ENCODE results near the gene EPS8L3. TPM values are rescaled to one million over a fixed set of nuclear protein-coding genes. Genes with fewer than 3 reads are reported as not detected.
"Not testable (repeated sequence)": the region's sequence is repeated elsewhere in the genome, so short reads cannot be mapped to it uniquely, and the experiment has no call there.

Gene EPS8L3
- polyA plus RNA-seq, 4 donors, result 167 to 736 (median 401) TPM

DNA sequence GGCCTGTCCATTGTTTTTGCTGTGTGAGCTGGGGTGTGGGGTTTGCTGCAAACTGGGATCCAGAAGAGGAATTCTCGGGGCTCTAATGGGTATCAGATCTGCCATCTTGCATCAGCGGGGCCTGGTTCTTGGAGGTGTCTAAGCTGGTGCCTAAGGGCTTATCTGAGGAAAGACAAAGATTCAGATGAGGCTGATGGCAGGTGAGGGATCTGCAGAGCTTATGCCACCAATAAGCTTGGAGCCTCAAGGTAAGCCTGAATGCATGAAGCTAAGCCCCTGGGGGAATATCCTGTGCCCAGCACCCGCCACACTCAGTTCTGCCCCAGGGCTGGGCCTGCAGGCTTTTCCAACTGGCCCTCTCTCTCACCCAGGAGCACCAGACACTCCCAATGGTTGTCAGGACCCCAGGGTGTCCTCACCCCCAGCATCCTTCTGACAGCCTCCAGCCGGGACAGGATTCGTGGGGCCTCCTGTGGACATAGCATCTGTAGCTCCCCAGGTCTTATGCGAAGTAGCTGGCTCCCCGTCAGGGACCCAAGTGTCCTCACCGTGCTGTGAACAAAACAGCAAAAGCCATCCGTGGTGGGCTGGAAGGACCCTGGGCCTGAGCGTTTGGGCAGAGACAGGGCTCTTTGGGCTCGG lies 13.4 kb downstream of the EPS8L3 start:
- WGBS, 3 donors, result 89 to 94% (median 92%) methylated on average over 11 of the region's 11 CpGs
- FAIRE-seq (no peak), DNase-seq (no peak)
- Histone ChIP-seq H3K27ac (ENCODE audit: low read depth in 1 of 3, low read length in 2 of 3) (no peak overlapping the region), H3K4me3 (ENCODE audit: low read depth in 1 of 3, low read length in 3 of 3) (no peak overlapping the region), H3K9me3 (ENCODE audit: control insufficient read depth in 2 of 2, insufficient read depth in 1 of 2, low read depth in 1 of 2, low read length in 1 of 2) (peaks cover 0 to 24% of the 10 kb centered on the region in 2 donors), H3K36me3 (ENCODE audit: control insufficient read depth in 3 of 3, insufficient read depth in 2 of 3, low read depth in 1 of 3, low read length in 3 of 3) (peaks cover 7 to 54% (median 41%) of the 10 kb centered on the region in 3 donors), H3K27me3 (ENCODE audit: control insufficient read depth in 3 of 3, insufficient read depth in 3 of 3, low read length in 3 of 3) (no peaks in the 10 kb centered on the region), H3K4me1 (ENCODE audit: control insufficient read depth in 3 of 3, insufficient read depth in 2 of 3, low read depth in 1 of 3, low read length in 2 of 3) (no peaks in the 10 kb centered on the region)

DNA sequence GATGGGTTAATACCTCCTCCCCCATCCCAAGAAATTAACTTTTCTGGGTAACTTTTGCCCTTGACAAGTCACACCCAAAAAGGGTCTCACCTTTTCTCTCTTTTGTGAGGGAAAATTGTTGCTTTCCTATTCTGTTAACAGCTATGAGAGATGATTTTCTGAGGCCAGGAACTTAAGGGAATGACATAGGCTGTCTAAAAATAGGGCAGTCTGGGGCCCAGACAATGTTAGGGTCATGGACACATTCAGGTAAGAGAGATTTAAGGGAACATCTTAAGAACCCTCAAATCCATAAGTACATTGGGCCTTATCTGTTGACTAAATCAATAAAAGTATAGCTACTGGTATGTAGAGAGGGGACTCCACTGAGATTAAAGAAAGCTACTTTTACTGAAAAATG lies 14.5 kb downstream of the EPS8L3 start:
- peaks cover 7 to 50% (median 39%) of the 10 kb centered on the region in 3 donors for H3K36me3 ChIP-seq (ENCODE audit: control insufficient read depth in 3 of 3, insufficient read depth in 2 of 3, low read depth in 1 of 3, low read length in 3 of 3)
- FAIRE-seq, result no peak
- no peaks in the 10 kb centered on the region for H3K27me3 ChIP-seq (ENCODE audit: control insufficient read depth in 3 of 3, insufficient read depth in 3 of 3, low read length in 3 of 3)
- no peak overlapping the region for H3K4me3 ChIP-seq (ENCODE audit: low read depth in 1 of 3, low read length in 3 of 3)
- H3K9me3 ChIP-seq (ENCODE audit: control insufficient read depth in 2 of 2, insufficient read depth in 1 of 2, low read depth in 1 of 2, low read length in 1 of 2), result peaks cover 0 to 24% of the 10 kb centered on the region in 2 donors
- DNase-seq, result no peak
- no peaks in the 10 kb centered on the region for H3K4me1 ChIP-seq (ENCODE audit: control insufficient read depth in 3 of 3, insufficient read depth in 2 of 3, low read depth in 1 of 3, low read length in 2 of 3)
- H3K27ac ChIP-seq (ENCODE audit: low read depth in 1 of 3, low read length in 2 of 3), result no peak overlapping the region

- not testable (repeated sequence) for H3K4me3 ChIP-seq (ENCODE audit: low read depth in 1 of 3, low read length in 3 of 3)
Observed at GRCh38 chr1:109748311-109748710, 15.4 kb downstream of the EPS8L3 start.

DNA sequence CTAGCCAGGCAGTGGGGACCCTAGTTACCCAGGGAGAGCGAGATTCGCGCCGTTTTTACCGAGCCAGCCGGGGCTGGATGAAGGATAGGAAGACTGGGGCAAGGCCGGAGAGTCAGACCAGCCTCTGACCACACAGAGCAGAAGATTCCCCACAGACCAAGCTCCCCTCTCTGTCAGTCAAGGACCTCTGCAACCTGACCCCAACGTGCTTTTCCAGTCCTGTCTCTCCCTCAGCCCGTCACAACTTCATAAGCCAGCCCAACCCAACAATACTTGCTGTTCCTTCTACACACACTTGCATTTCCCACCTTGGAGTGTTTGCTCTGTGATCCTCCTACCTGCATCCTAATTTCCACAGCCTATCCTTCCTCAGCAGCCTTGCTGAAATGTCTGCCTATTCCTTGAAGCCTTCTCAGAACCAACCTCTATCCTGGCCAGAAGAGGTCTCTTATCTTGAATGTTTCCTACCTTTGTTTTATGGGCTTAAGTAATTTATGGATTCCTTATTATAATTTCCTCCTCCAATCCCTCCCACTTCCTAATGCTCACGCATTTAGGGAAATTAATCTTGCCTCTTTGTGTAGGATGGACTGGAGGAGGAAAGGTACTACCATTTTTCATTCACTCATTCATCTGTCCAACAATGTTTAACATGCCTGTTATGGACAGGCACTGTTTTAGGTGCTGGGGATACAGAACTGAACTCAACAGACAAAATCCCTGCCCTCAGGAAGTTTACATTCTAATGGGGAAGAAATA lies 22.9 kb downstream of the EPS8L3 start, which contains the start of gene GSTM3:
GSTM3 (minus strand) TSS at position 424 of the 759 bp plus-strand sequence. CDS start 751 bp downstream, outside the sequence.
- FAIRE-seq, result no peak
- Histone ChIP-seq H3K27me3 (ENCODE audit: control insufficient read depth in 3 of 3, insufficient read depth in 3 of 3, low read length in 3 of 3) (no peaks in the 10 kb centered on the region), H3K9me3 (ENCODE audit: control insufficient read depth in 2 of 2, insufficient read depth in 1 of 2, low read depth in 1 of 2, low read length in 1 of 2) (no peaks in the 10 kb centered on the region), H3K36me3 (ENCODE audit: control insufficient read depth in 3 of 3, insufficient read depth in 2 of 3, low read depth in 1 of 3, low read length in 3 of 3) (peaks cover 0 to 12% (median 3%) of the 10 kb centered on the region in 3 donors), H3K4me3 (ENCODE audit: low read depth in 1 of 3, low read length in 3 of 3) (peak within 1 kb of the TSS; percentile 43 to 90 (median 59)), H3K27ac (ENCODE audit: low read depth in 1 of 3, low read length in 2 of 3) (peak within 1 kb of the TSS in 2 of 3 donors; percentile 59 to 87), H3K4me1 (ENCODE audit: control insufficient read depth in 3 of 3, insufficient read depth in 2 of 3, low read depth in 1 of 3, low read length in 2 of 3) (peaks cover 1 to 20% (median 2%) of the 10 kb centered on the region in 3 donors)
- DNase-seq, result peak in 1 of 2 donors; percentile 57
- 4 to 12% (median 8%) methylated on average over 10 of the region's 10 CpGs for WGBS, 3 donors

More at GRCh38 chr1:109748311-109748710, 15.4 kb downstream of the EPS8L3 start:
- not testable (repeated sequence) for DNase-seq; FAIRE-seq; H3K27me3 ChIP-seq (ENCODE audit: control insufficient read depth in 3 of 3, insufficient read depth in 3 of 3, low read length in 3 of 3); H3K4me1 ChIP-seq (ENCODE audit: control insufficient read depth in 3 of 3, insufficient read depth in 2 of 3, low read depth in 1 of 3, low read length in 2 of 3); H3K27ac ChIP-seq (ENCODE audit: low read depth in 1 of 3, low read length in 2 of 3)
- Histone ChIP-seq H3K9me3 (ENCODE audit: control insufficient read depth in 2 of 2, insufficient read depth in 1 of 2, low read depth in 1 of 2, low read length in 1 of 2) (peaks cover 0 to 24% of the 10 kb centered on the region in 2 donors), H3K36me3 (ENCODE audit: control insufficient read depth in 3 of 3, insufficient read depth in 2 of 3, low read depth in 1 of 3, low read length in 3 of 3) (peaks cover 7 to 47% (median 30%) of the 10 kb centered on the region in 3 donors)
- 88 to 93% (median 93%) methylated on average over 6 to 10 of the region's 10 CpGs for WGBS, 3 donors

GRCh38 chr1:109739738-109740614 lies 23.7 kb downstream of the EPS8L3 start:
- H3K4me3 ChIP-seq (ENCODE audit: low read depth in 1 of 3, low read length in 3 of 3), result peak overlapping the region; percentile 43 to 90 (median 59)
- DNase-seq (peak; percentile 85 to 94), FAIRE-seq (no peak)
- peak overlapping the region in 2 of 3 donors; percentile 59 to 87 for H3K27ac ChIP-seq (ENCODE audit: low read depth in 1 of 3, low read length in 2 of 3)
- no peaks in the 10 kb centered on the region for H3K9me3 ChIP-seq (ENCODE audit: control insufficient read depth in 2 of 2, insufficient read depth in 1 of 2, low read depth in 1 of 2, low read length in 1 of 2)
- H3K27me3 ChIP-seq (ENCODE audit: control insufficient read depth in 3 of 3, insufficient read depth in 3 of 3, low read length in 3 of 3), result no peaks in the 10 kb centered on the region
- peaks cover 1 to 20% (median 2%) of the 10 kb centered on the region in 3 donors for H3K4me1 ChIP-seq (ENCODE audit: control insufficient read depth in 3 of 3, insufficient read depth in 2 of 3, low read depth in 1 of 3, low read length in 2 of 3)
- 1 to 3% (median 2%) methylated on average over 74 to 86 of the region's 86 CpGs for WGBS, 3 donors
- H3K36me3 ChIP-seq (ENCODE audit: control insufficient read depth in 3 of 3, insufficient read depth in 2 of 3, low read depth in 1 of 3, low read length in 3 of 3), result peaks cover 0 to 15% (median 3%) of the 10 kb centered on the region in 3 donors

DNA sequence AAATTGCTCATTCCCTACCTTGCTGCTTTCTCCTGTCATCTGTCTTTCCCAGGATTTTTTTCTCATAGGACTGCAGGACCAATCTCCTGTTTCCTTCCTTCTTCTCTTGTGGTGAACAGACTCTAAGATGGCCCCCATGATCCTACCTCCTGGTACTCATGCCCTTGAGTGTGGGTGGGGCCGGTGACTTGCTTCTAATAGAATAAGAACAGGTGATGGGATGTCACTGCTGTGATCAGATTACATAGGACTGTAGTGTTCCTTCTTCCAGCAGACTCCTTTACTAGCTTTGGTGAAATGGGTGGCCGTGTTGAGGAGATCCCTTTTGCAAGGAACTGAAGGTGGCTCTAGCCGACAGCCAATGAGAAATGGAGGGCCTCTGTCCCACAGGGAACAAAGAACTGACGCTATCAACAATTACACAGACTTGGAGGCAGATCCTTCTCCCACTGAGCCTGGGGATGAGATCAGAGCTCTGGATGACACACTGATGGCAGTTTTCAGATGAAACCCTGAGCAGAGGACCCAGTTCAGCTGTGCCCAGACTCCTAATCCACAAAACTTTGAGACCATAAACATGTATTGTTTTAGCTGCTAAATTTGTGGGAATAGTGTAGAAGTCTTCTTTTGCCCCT lies 30.4 kb downstream of the EPS8L3 start:
- H3K9me3 ChIP-seq (ENCODE audit: control insufficient read depth in 2 of 2, insufficient read depth in 1 of 2, low read depth in 1 of 2, low read length in 1 of 2), result peaks cover 0 to 10% of the 10 kb centered on the region in 2 donors
- peak overlapping the region in 1 of 3 donors; percentile 66 for H3K27ac ChIP-seq (ENCODE audit: low read depth in 1 of 3, low read length in 2 of 3)
- H3K4me3 ChIP-seq (ENCODE audit: low read depth in 1 of 3, low read length in 3 of 3), result no peak overlapping the region
- DNase-seq (peak in 1 of 2 donors; percentile 33), FAIRE-seq (no peak)
- H3K4me1 ChIP-seq (ENCODE audit: control insufficient read depth in 3 of 3, insufficient read depth in 2 of 3, low read depth in 1 of 3, low read length in 2 of 3), result peaks cover 0 to 30% (median 2%) of the 10 kb centered on the region in 3 donors
- H3K27me3 ChIP-seq (ENCODE audit: control insufficient read depth in 3 of 3, insufficient read depth in 3 of 3, low read length in 3 of 3), result no peaks in the 10 kb centered on the region
- WGBS, 3 donors, result 73 to 93% (median 82%) methylated on average over 4 of the region's 4 CpGs
- peaks cover 0 to 19% (median 3%) of the 10 kb centered on the region in 3 donors for H3K36me3 ChIP-seq (ENCODE audit: control insufficient read depth in 3 of 3, insufficient read depth in 2 of 3, low read depth in 1 of 3, low read length in 3 of 3)

DNA sequence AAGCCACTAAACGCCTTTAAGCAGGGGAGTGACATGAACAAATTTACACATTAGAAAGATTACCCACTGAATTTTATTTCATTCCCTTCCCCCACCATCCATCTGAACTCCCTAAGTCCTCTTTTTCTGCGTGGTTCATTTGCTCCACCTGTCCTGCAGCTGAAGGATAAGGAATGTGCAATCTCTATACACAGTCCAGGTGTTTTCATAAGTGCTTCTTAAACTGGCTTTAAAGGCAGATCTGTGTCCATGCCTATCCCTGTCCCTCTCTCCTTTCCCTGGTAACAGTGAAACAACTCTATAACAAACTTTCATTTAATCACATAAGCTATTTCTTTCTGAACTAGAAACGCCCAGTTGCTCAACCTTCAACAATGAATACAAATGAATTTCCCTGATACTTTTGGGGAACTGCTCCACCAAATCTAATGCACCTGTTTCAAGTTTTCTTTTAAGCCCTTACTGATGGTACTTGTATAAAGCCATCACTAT lies 31.3 kb downstream of the EPS8L3 start:
- peaks cover 0 to 10% of the 10 kb centered on the region in 2 donors for H3K9me3 ChIP-seq (ENCODE audit: control insufficient read depth in 2 of 2, insufficient read depth in 1 of 2, low read depth in 1 of 2, low read length in 1 of 2)
- no peak for FAIRE-seq
- peaks cover 0 to 16% (median 0%) of the 10 kb centered on the region in 3 donors for H3K36me3 ChIP-seq (ENCODE audit: control insufficient read depth in 3 of 3, insufficient read depth in 2 of 3, low read depth in 1 of 3, low read length in 3 of 3)
- H3K27me3 ChIP-seq (ENCODE audit: control insufficient read depth in 3 of 3, insufficient read depth in 3 of 3, low read length in 3 of 3), result no peaks in the 10 kb centered on the region
- peaks cover 0 to 30% (median 2%) of the 10 kb centered on the region in 3 donors for H3K4me1 ChIP-seq (ENCODE audit: control insufficient read depth in 3 of 3, insufficient read depth in 2 of 3, low read depth in 1 of 3, low read length in 2 of 3)
- no peak overlapping the region for H3K4me3 ChIP-seq (ENCODE audit: low read depth in 1 of 3, low read length in 3 of 3)
- whole genome bisulfite sequencing, 3 donors, result 9 to 46% (median 17%) methylated on average over 3 of the region's 3 CpGs
- peak overlapping the region in 2 of 3 donors; percentile 17 to 66 for H3K27ac ChIP-seq (ENCODE audit: low read depth in 1 of 3, low read length in 2 of 3)
- peak in 1 of 2 donors; percentile 48 for DNase-seq
